HCT116 (cell line): ENCODE results near the gene TMEM175. TPM values are rescaled to one million over a fixed set of nuclear protein-coding genes. Genes with fewer than 3 reads are reported as not detected.

Experiments used
- ATAC-seq: fragments of 200-7000 bp; cut with Tn5 transposase; 2 replicates; pipeline ENCODE4 v1.9.1; 2020; ENCODE audit warnings: mild to moderate bottlenecking, moderate library complexity
- BruUV-seq: library from RNA; stranded (reverse); fragments of 400-500 nt; replicated peaks from 2 replicates; lab custom pipeline; 2021; lab: Mats Ljungman, UMichigan
- CTCF ChIA-PET: fragments of 300-600 bp; sonication (Branson Sonifier 250); formaldehyde crosslinking; loops from one replicate; lab custom pipeline; 2021; ENCODE audit warnings: antibody characterized with exemption; lab: Charles Lee
- POLR2A ChIA-PET: fragments of 300-600, 350-600 bp; sonication (Branson Sonifier 250); formaldehyde crosslinking; loops from one replicate; lab custom pipeline; 2021; ENCODE audit warnings: antibody characterized with exemption; lab: Charles Lee
- RAD21 ChIA-PET, 2 experiments: fragments of 300-600 bp; sonication (Branson Sonifier 250); formaldehyde crosslinking; loops; one replicate each; lab custom pipeline; 2023; ENCODE audit warnings: low total read pairs in 2 of 2; ENCODE audit not compliant: uncharacterized antibody in 2 of 2, unreplicated experiment in 2 of 2, low non-redundant PET in 1 of 2; lab: Charles Lee
- DNase-seq: peaks from one replicate; pipeline ENCODE4 v3.0.0-alpha.2; 2010; ENCODE audit warnings: low read depth, low spot score
- H2AFZ ChIP-seq: fragments of 200-600 bp; shearing (Covaris generic), sonication (generic); 2 replicates; pipeline ENCODE4 v1.6.1; 2017; ENCODE audit warnings: low read depth, mixed run types, mixed read lengths, antibody characterized with exemption, low read length; ENCODE audit not compliant: poor library complexity, severe bottlenecking
- H3K27ac ChIP-seq: 2 replicates; pipeline ENCODE4 v1.5.1; 2012; ENCODE audit warnings: low read depth, low read length
- H3K27me3 ChIP-seq: fragments of 200-600 bp; sonication (generic); 2 replicates; pipeline ENCODE4 v1.6.1; 2016; ENCODE audit warnings: mixed run types, low read length, mixed read lengths; ENCODE audit not compliant: insufficient read depth
- H3K36me3 ChIP-seq, 2 experiments: fragments of 200-500 bp in 1 of 2; fragments of 200-600 bp in 1 of 2; sonication (Bioruptor generic) in 1 of 2; sonication (generic) in 1 of 2; 2 replicates each; pipeline versions ENCODE4 v1.5.1 to v1.6.1; 2014 to 2016; ENCODE audit warnings: low read length in 2 of 2, inconsistent platforms in 1 of 2, mixed read lengths in 1 of 2, mixed run types in 1 of 2; ENCODE audit not compliant: insufficient read depth in 2 of 2, control insufficient read depth in 1 of 2
- H3K4me1 ChIP-seq, 2 experiments: fragments of 200-600 bp in 1 of 2; sonication (generic) in 1 of 2; 2 replicates each; pipeline versions ENCODE4 v1.5.1 to v1.6.1; 2012 to 2017; ENCODE audit warnings: low read length in 2 of 2, inconsistent platforms in 1 of 2, mild to moderate bottlenecking in 1 of 2, mixed read lengths in 1 of 2, mixed run types in 1 of 2, moderate library complexity in 1 of 2; ENCODE audit not compliant: insufficient read depth in 2 of 2, control insufficient read depth in 1 of 2
- H3K4me2 ChIP-seq: fragments of 200-600 bp; sonication (generic); 2 replicates; pipeline ENCODE4 v1.6.1; 2017; ENCODE audit warnings: mixed run types, low read length, mixed read lengths
- H3K4me3 ChIP-seq, 2 experiments: fragments of 200-600 bp in 1 of 2; sonication (generic) in 1 of 2; replicated peaks in 1 of 2; 2 replicates each; pipeline ENCODE4 v1.5.1; 2011 to 2016; ENCODE audit warnings: low read length in 2 of 2, control low read depth in 1 of 2, low read depth in 1 of 2, mild to moderate bottlenecking in 1 of 2, mixed read lengths in 1 of 2, mixed run types in 1 of 2
- H3K79me2 ChIP-seq: fragments of 200-600 bp; sonication (generic); 2 replicates; pipeline ENCODE4 v1.6.1; 2017; ENCODE audit warnings: mild to moderate bottlenecking, mixed run types, low read length, moderate library complexity, mixed read lengths; ENCODE audit not compliant: insufficient read depth
- H3K9ac ChIP-seq: fragments of 200-600 bp; sonication (generic); 2 replicates; pipeline ENCODE4 v1.6.1; 2016; ENCODE audit warnings: low read length, mixed read lengths
- H3K9me2 ChIP-seq: fragments of 200-600 bp; sonication (generic), shearing (Covaris generic); 2 replicates; pipeline ENCODE4 v1.6.1; 2017; ENCODE audit warnings: mixed run types, mild to moderate bottlenecking, moderate library complexity; ENCODE audit not compliant: insufficient read depth
- H3K9me3 ChIP-seq, 2 experiments: fragments of 200-500 bp in 1 of 2; fragments of 200-600 bp in 1 of 2; sonication (Bioruptor generic) in 1 of 2; sonication (generic) in 1 of 2; 2 replicates each; pipeline ENCODE4 v1.6.1; 2014 to 2017; ENCODE audit warnings: low read length in 2 of 2, mixed read lengths in 2 of 2, inconsistent platforms in 1 of 2, low read depth in 1 of 2, mild to moderate bottlenecking in 1 of 2, mixed run types in 1 of 2, moderate library complexity in 1 of 2; ENCODE audit not compliant: control insufficient read depth in 1 of 2, insufficient read depth in 1 of 2
- H4K20me1 ChIP-seq: fragments of 200-600 bp; sonication (generic), shearing (Covaris generic); 2 replicates; pipeline ENCODE4 v1.6.1; 2017; ENCODE audit warnings: mixed run types, mild to moderate bottlenecking, moderate library complexity; ENCODE audit not compliant: insufficient read depth
- CEBPB ChIP-seq: IDR thresholded peaks from 2 replicates; pipeline ENCODE4 v1.6.1; 2012; ENCODE audit warnings: low read depth
- FOSL1 ChIP-seq: IDR thresholded peaks from 2 replicates; pipeline ENCODE4 v1.6.1; 2012; ENCODE audit warnings: low read depth
- SIN3A ChIP-seq: IDR thresholded peaks from 2 replicates; pipeline ENCODE4 v1.6.1; 2012; ENCODE audit warnings: low read depth
- SP1 ChIP-seq: IDR thresholded peaks from 2 replicates; pipeline ENCODE4 v1.6.1; 2012; ENCODE audit warnings: low read depth
- ZFX ChIP-seq: fragments of 450-650 bp; IDR thresholded peaks from 2 replicates; pipeline ENCODE4 v1.6.1; 2017
- intact Hi-C: fragments of 100-400 bp; cut with micrococcal nuclease; formaldehyde crosslinking; loops from 2 replicates; pipeline ENCODE4 v1.10.0; 2022
- total RNA-seq: library from RNA; stranded (reverse); gene quantifications from one replicate; pipeline ENCODE4 v1.2.1, GENCODE V29; 2021; ENCODE audit not compliant: unreplicated experiment
- TF ChIP-seq, protein P1 (sequence below): IDR thresholded peaks from 2 replicates; pipeline ENCODE4 v1.6.1; 2012

The TMEM175 gene
- total RNA-seq, 1 experiment from 2014 or later = 17.5 TPM

GRCh38 chr4:946517-947471 lies 14.5 kb downstream of the TMEM175 start (continued):
- no peak for TF ChIP-seq SIN3A

DNA sequence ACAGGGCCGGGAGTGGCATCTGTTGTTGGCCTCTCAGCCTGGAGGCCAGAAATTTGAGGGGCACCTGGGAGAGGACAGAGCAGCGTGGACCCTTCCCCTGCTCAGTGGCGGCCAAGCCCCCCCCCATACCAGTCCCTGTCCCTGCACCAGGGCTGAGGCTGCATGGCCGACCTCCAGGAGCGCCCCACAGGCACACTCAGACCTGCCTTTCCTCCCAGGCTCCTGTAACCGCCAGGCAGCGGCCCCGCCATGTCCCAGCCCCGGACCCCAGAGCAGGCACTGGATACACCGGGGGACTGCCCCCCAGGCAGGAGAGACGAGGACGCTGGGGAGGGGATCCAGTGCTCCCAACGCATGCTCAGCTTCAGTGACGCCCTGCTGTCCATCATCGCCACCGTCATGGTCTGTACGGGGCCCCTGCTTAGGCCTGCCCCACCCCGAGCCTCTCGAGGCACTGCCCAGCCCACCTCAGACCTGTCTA lies 15.3 kb downstream of the TMEM175 start:
- H3K27me3 ChIP-seq = no peaks in the 10 kb centered on the region
- ATAC-seq (no peak), DNase-seq (no peak)
- ChIA-PET CTCF (no interaction called here), POLR2A (no interaction called here), RAD21 (no interaction called here)
- intact Hi-C loops = no loop called here
- TF ChIP-seq CEBPB (no peak), FOSL1 (no peak), ZFX (no peak), SP1 (no peak)
- TF ChIP-seq, protein P1, sequence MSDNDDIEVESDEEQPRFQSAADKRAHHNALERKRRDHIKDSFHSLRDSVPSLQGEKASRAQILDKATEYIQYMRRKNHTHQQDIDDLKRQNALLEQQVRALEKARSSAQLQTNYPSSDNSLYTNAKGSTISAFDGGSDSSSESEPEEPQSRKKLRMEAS = no peak
- no peak overlapping the region for H3K9ac ChIP-seq
- H3K27ac ChIP-seq = no peak overlapping the region
- no peak overlapping the region for H2AFZ ChIP-seq
- no peaks in the 10 kb centered on the region for H3K36me3 ChIP-seq
- H4K20me1 ChIP-seq = no peaks in the 10 kb centered on the region
- H3K4me3 ChIP-seq = no peak overlapping the region
- no TSS peak for BruUV-seq
- no peaks in the 10 kb centered on the region for H3K79me2 ChIP-seq
- no peak overlapping the region for H3K4me2 ChIP-seq
- no peaks in the 10 kb centered on the region for H3K9me2 ChIP-seq
- no peaks in the 10 kb centered on the region for H3K9me3 ChIP-seq
- no peaks in the 10 kb centered on the region for H3K4me1 ChIP-seq
